ENCODE results near the gene MATN3. TPM values are rescaled to one million over a fixed set of nuclear protein-coding genes. Genes with fewer than 3 reads are reported as not detected.
A peak's percentile ranks its signal among the peaks of the same experiment; 100 is the strongest.

MATN3 gene
- total and polyA plus RNA-seq, 2 donors (not counting 3 experiments of a cell fraction or from before 2014, with no cell fraction given) = 1.8 to 3.4 TPM

- Histone ChIP-seq H3K4me2 (ENCODE audit: insufficient read depth, low read length) (peak overlapping the region; percentile 31), H3K27ac (ENCODE audit: insufficient read depth, low read depth, low read length) (no peak overlapping the region), H3K79me2 (ENCODE audit: control insufficient read depth, insufficient read depth, low read length) (peaks cover 19% of the 10 kb centered on the region), H3K27me3 (ENCODE audit: control insufficient read depth in 2 of 2, insufficient read depth in 2 of 2, low read length in 2 of 2) (no peaks in the 10 kb centered on the region), H3K9ac (replicated peaks; ENCODE audit: extremely low read depth, insufficient read depth, low read length) (no peak overlapping the region), H3K9me1 (replicated peaks; ENCODE audit: control insufficient read depth, extremely low read depth, insufficient read depth, low read length) (no peaks in the 10 kb centered on the region), H3K36me3 (ENCODE audit: control insufficient read depth in 2 of 2, extremely low read depth in 1 of 2, insufficient read depth in 2 of 2, low read length in 2 of 2) (peaks cover 15% of the 10 kb centered on the region in 2 experiments), H3K4me3 (replicated peaks in 1 of 3; ENCODE audit: insufficient read depth in 1 of 3, low read depth in 1 of 3, low read length in 3 of 3) (no peak overlapping the region), H3K9me3 (replicated peaks; ENCODE audit: control insufficient read depth, insufficient read depth, low read length) (no peaks in the 10 kb centered on the region), H4K20me1 (replicated peaks; ENCODE audit: control insufficient read depth, extremely low read depth, insufficient read depth, low read length) (no peaks in the 10 kb centered on the region), H2AFZ (ENCODE audit: low read depth, low read length) (no peak overlapping the region), H3K4me1 (ENCODE audit: control insufficient read depth, extremely low read depth, insufficient read depth, low read length) (peaks cover 41% of the 10 kb centered on the region)
- DNase-seq (ENCODE audit: low read depth, low spot score) = peak; percentile 88
- CTCF ChIA-PET = interaction anchor here (0.8 to 5.9 kb wide), 5 partner anchors 8 to 79 kb away, joined by 3 to 65 read pairs (median 6); partner anchors contain the start of gene LAPTM4A
- TF ChIP-seq POLR2AphosphoS5 (IDR thresholded peaks at IDR 0.05; ENCODE audit: insufficient read depth, low read depth, low read length) = no peak
- TF ChIP-seq MYC (IDR thresholded peaks at IDR 0.05; ENCODE audit: low read depth, low read length) = no peak
- no peak for TF ChIP-seq MAX (IDR thresholded peaks at IDR 0.05; ENCODE audit: insufficient read depth, insufficient read length)
- no peak for TF ChIP-seq EZH2 (IDR thresholded peaks at IDR 0.05; ENCODE audit: borderline replicate concordance, low read depth, low read length, severe bottlenecking)
- no peak for TF ChIP-seq POLR2A (IDR thresholded peaks at IDR 0.05; ENCODE audit: low read depth, low read length)
- no peak for TF ChIP-seq FOS (IDR thresholded peaks at IDR 0.05; ENCODE audit: borderline replicate concordance, insufficient read depth, low read length)
- no peak for TF ChIP-seq GATA2 (IDR thresholded peaks at IDR 0.05; ENCODE audit: insufficient read depth, insufficient read length, low read depth, low read length)
- TF ChIP-seq JUN (IDR thresholded peaks at IDR 0.05; ENCODE audit: borderline replicate concordance, insufficient read depth, insufficient read length, low read depth) = no peak
- TF ChIP-seq CTCF (IDR thresholded peaks at IDR 0.05; ENCODE audit: extremely low read depth in 1 of 2, insufficient read depth in 1 of 2, low read depth in 1 of 2, low read length in 2 of 2) = no peak
- POLR2A ChIA-PET = interaction anchor here (1.0 to 1.7 kb wide), 2 partner anchors 14 to 17 kb away, joined by 3 read pairs; partner anchors contain the start of gene LAPTM4A
- no TSS peak for BruUV-seq (replicated peaks)
- peak; percentile 21 for FAIRE-seq
- dilution Hi-C loops (cut with MboI; ENCODE audit: extremely low pct_ligation_motif_present, low sequenced_read_pairs) (no loop called here), intact Hi-C loops (cut with micrococcal nuclease) (no loop called here)
These were observed 22.4 kb upstream of the MATN3 start for GRCh38 chr2:20034821-20035220.

Data from endothelial cell of umbilical vein (primary cell).